ENCODE results near the gene CYB561A3.

DNA sequence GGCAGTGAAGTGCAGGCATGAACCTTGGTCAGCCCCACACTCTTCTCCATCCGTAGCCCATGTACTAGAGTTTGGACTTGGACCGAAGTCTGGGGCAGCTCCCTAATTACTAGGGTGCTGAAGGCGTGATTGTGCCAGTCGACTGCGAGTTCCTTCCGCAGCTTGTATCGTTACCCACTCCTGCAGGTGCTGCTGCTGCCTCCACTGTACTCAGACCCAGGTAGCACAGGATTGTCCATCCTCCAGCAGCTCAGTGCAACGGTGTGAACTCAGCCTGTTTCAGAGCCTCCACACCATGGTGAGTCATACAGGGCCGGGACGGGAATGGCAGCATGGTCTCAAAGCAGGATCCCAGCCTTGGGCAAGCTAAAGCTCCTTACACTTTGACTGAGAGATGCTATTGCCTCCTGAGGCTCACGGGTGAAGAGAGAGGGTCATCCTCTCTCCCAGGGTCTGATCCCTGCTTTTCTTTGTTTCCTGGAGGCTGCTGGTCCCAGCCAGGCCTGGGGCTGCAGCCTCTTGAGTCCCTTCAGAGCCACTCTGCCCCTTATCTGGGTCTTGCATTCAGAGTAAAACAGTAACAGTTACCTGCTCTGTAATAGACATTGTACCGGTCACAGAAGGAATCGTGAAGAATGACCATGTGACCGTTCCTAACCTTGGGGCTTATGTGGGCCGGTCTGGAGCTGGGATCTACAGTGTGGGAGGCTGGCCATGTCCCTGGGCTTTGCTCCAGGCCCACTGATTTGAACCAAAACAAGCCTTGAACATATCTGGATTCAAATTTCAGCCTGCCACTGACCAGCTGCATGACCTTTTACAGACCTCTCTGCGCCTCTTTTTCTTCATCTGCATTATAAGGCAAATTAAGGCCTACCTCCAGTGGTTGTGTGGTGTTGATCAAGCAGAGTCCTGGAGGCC is 27.0 kb downstream of the CYB561A3 start:
- TF ChIP-seq EZH2 (IDR thresholded peaks at IDR 0.05; ENCODE audit: borderline replicate concordance) = no peak
- TF ChIP-seq, protein P1, sequence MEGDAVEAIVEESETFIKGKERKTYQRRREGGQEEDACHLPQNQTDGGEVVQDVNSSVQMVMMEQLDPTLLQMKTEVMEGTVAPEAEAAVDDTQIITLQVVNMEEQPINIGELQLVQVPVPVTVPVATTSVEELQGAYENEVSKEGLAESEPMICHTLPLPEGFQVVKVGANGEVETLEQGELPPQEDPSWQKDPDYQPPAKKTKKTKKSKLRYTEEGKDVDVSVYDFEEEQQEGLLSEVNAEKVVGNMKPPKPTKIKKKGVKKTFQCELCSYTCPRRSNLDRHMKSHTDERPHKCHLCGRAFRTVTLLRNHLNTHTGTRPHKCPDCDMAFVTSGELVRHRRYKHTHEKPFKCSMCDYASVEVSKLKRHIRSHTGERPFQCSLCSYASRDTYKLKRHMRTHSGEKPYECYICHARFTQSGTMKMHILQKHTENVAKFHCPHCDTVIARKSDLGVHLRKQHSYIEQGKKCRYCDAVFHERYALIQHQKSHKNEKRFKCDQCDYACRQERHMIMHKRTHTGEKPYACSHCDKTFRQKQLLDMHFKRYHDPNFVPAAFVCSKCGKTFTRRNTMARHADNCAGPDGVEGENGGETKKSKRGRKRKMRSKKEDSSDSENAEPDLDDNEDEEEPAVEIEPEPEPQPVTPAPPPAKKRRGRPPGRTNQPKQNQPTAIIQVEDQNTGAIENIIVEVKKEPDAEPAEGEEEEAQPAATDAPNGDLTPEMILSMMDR (IDR thresholded peaks at IDR 0.05; ENCODE audit: poor library complexity) = no peak
